Measurements from ENCODE around the gene ONECUT3. TPM values are rescaled to one million over a fixed set of nuclear protein-coding genes. Genes with fewer than 3 reads are reported as not detected.

Gene ONECUT3
- total and polyA plus RNA-seq, 8 donors: 0.13 TPM; not detected in 7

- no peak for FAIRE-seq
- H3K9me3 ChIP-seq: no peaks in the 10 kb centered on the region
- H3K27ac ChIP-seq: no peak overlapping the region
- H3K4me1 ChIP-seq: no peaks in the 10 kb centered on the region
- H3K36me3 ChIP-seq: no peaks in the 10 kb centered on the region
- no peak for TF ChIP-seq CTCF (IDR thresholded peaks at IDR 0.05)
- no peak for DNase-seq
- WGBS, 2 donors: 9 to 14% methylated on average over 22 of the region's 22 CpGs
- ATAC-seq: no peak
- intact Hi-C loops (cut with DNase I): no loop called here
- H3K27me3 ChIP-seq: peaks cover 0 to 14% (median 0%) of the 10 kb centered on the region in 4 donors
- H3K4me3 ChIP-seq: no peak overlapping the region
These were observed 16.4 kb upstream of the ONECUT3 start for GRCh38 chr19:1736927-1737326.

- FAIRE-seq: no peak
- H3K27me3 ChIP-seq: peaks cover 0 to 7% (median 3%) of the 10 kb centered on the region in 4 donors
- 87 to 93% methylated on average over 11 of the region's 11 CpGs for WGBS, 2 donors
These were observed 13.2 kb upstream of the ONECUT3 start for GRCh38 chr19:1739960-1740629.

GRCh38 chr19:1742989-1743696 lies 10.2 kb upstream of the ONECUT3 start:
- peaks cover 0 to 3% (median 0%) of the 10 kb centered on the region in 3 donors for H3K4me1 ChIP-seq
- FAIRE-seq (no peak), DNase-seq (no peak), ATAC-seq (no peak)
- no peak for TF ChIP-seq CTCF (IDR thresholded peaks at IDR 0.05)
- H3K36me3 ChIP-seq: no peaks in the 10 kb centered on the region
- 58 to 68% methylated on average over 32 to 34 of the region's 34 CpGs for WGBS, 2 donors
- no peak overlapping the region for H3K4me3 ChIP-seq
- peaks cover 0 to 11% (median 4%) of the 10 kb centered on the region in 4 donors for H3K27me3 ChIP-seq
- intact Hi-C loops (cut with DNase I): no loop called here
- H3K27ac ChIP-seq: no peak overlapping the region
- no peaks in the 10 kb centered on the region for H3K9me3 ChIP-seq

More at GRCh38 chr19:1739960-1740629, 13.2 kb upstream of the ONECUT3 start:
- Histone ChIP-seq H3K36me3 (no peaks in the 10 kb centered on the region), H3K9me3 (no peaks in the 10 kb centered on the region), H3K27ac (no peak overlapping the region), H3K4me1 (no peaks in the 10 kb centered on the region), H3K4me3 (no peak overlapping the region)
- DNase-seq: no peak
- ATAC-seq: no peak
- intact Hi-C loops (cut with DNase I): no loop called here
- no peak for TF ChIP-seq CTCF (IDR thresholded peaks at IDR 0.05)

- intact Hi-C loops (cut with DNase I): no loop called here
- no peak for FAIRE-seq
- H3K27me3 ChIP-seq: peaks cover 0 to 21% (median 6%) of the 10 kb centered on the region in 4 donors
- H3K4me1 ChIP-seq: peaks cover 0 to 14% (median 0%) of the 10 kb centered on the region in 3 donors
- WGBS, 2 donors: 48 to 66% methylated on average over 7 to 10 of the region's 10 CpGs
- H3K27ac ChIP-seq: no peak overlapping the region
- no peak for ATAC-seq
- no peaks in the 10 kb centered on the region for H3K9me3 ChIP-seq
- no peak for DNase-seq
- no peak overlapping the region for H3K4me3 ChIP-seq
- no peaks in the 10 kb centered on the region for H3K36me3 ChIP-seq
- TF ChIP-seq CTCF (IDR thresholded peaks at IDR 0.05): no peak
These were observed 9.1 kb upstream of the ONECUT3 start for GRCh38 chr19:1744133-1744665.

Data from pancreas (tissue), 10 donors.